Kidney epithelial cell (primary cell): ENCODE results near the gene RPS8. TPM values are rescaled to one million over a fixed set of nuclear protein-coding genes. Genes with fewer than 3 reads are reported as not detected.

Source experiments
- DNase-seq: peaks from one replicate; pipeline ENCODE4 v3.0.0-alpha.2; 2010; ENCODE audit warnings: low read depth
- H3K27me3 ChIP-seq: 2 replicates; pipeline ENCODE4 v1.6.0; 2011; ENCODE audit warnings: low read length; ENCODE audit not compliant: control insufficient read depth, insufficient read depth
- H3K36me3 ChIP-seq: 2 replicates; pipeline ENCODE4 v1.5.1; 2011; ENCODE audit warnings: low read length; ENCODE audit not compliant: control insufficient read depth, insufficient read depth
- H3K4me3 ChIP-seq: 2 replicates; pipeline ENCODE4 v1.5.1; 2011; ENCODE audit warnings: low read depth, mild to moderate bottlenecking, control low read depth, low read length
- total RNA-seq: library from RNA; depleted of rRNA; stranded (reverse); fragments of >200 nt; gene quantifications from 2 replicates; pipeline ENCODE4 v1.2.3, GENCODE V29; 2015
- TF ChIP-seq, protein P1 (sequence below): IDR thresholded peaks from 2 replicates; pipeline ENCODE4 v1.5.1; 2011; ENCODE audit warnings: mild to moderate bottlenecking, moderate library complexity, low read length, control low read depth, inconsistent platforms; ENCODE audit not compliant: insufficient read depth, poor library complexity, severe bottlenecking

Gene RPS8
- total RNA-seq, 1 donor from 2014 or later = 4,100 TPM

DNA sequence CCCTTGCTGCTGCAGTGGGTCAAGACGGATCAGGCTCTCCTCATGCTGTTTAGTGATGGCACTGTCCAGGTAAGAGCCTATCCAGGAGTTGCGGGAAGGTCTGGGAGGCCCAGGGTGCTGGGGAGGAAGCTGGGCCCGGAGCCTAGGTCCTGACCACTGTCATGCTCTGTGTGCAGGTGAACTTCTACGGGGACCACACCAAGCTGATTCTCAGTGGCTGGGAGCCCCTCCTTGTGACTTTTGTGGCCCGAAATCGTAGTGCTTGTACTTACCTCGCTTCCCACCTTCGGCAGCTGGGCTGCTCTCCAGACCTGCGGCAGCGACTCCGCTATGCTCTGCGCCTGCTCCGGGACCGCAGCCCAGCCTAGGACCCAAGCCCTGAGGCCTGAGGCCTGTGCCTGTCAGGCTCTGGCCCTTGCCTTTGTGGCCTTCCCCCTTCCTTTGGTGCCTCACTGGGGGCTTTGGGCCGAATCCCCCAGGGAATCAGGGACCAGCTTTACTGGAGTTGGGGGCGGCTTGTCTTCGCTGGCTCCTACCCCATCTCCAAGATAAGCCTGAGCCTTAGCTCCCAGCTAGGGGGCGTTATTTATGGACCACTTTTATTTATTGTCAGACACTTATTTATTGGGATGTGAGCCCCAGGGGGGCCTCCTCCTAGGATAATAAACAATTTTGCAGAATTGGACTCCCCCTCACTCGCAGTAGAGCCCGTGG lies 30.1 kb downstream of the RPS8 start:
- TF ChIP-seq, protein P1, sequence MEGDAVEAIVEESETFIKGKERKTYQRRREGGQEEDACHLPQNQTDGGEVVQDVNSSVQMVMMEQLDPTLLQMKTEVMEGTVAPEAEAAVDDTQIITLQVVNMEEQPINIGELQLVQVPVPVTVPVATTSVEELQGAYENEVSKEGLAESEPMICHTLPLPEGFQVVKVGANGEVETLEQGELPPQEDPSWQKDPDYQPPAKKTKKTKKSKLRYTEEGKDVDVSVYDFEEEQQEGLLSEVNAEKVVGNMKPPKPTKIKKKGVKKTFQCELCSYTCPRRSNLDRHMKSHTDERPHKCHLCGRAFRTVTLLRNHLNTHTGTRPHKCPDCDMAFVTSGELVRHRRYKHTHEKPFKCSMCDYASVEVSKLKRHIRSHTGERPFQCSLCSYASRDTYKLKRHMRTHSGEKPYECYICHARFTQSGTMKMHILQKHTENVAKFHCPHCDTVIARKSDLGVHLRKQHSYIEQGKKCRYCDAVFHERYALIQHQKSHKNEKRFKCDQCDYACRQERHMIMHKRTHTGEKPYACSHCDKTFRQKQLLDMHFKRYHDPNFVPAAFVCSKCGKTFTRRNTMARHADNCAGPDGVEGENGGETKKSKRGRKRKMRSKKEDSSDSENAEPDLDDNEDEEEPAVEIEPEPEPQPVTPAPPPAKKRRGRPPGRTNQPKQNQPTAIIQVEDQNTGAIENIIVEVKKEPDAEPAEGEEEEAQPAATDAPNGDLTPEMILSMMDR = peak; percentile 2
- no peak overlapping the region for H3K4me3 ChIP-seq

DNA sequence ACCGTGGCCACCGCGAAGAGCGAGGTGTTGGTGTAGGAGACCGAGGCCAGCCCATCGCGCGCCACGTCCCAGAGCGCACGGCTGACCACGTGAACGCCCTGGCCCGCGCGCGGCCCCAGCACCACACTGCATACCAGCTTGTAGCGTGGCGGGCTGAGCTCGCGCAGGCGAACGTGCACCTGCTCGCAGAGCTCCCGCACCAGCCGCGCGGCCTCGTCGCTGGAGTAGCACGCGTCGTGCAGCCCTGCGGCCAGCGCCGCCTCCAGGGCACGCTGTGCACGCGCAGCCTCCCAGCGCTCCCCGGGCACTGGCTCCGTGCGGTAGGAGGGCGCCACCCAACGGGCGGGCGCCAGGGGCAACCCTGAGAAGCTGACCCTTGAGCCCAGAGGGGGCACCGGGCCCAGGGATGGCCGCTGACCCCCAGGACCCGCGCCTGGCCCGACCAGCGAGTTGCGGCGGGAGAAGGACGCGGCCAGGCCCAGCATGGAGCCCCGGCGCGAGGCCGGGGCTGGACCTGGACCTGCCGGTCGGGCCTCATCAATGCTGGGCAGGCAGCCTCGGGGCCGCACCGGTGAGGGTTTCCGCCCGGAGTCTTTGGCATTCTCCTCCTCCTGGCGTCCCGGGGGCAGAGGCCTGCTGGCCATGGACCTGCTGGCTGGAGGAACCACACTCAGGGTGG lies 30.8 kb downstream of the RPS8 start:
- TF ChIP-seq, protein P1 = no peak
- DNase-seq = no peak
- H3K36me3 ChIP-seq = peaks cover 11% of the 10 kb centered on the region
- no peaks in the 10 kb centered on the region for H3K27me3 ChIP-seq
- H3K4me3 ChIP-seq = no peak overlapping the region

More for the DNA sequence above, 30.1 kb downstream of the RPS8 start:
- DNase-seq = no peak
- Histone ChIP-seq H3K27me3 (no peaks in the 10 kb centered on the region), H3K36me3 (peaks cover 11% of the 10 kb centered on the region)

DNA sequence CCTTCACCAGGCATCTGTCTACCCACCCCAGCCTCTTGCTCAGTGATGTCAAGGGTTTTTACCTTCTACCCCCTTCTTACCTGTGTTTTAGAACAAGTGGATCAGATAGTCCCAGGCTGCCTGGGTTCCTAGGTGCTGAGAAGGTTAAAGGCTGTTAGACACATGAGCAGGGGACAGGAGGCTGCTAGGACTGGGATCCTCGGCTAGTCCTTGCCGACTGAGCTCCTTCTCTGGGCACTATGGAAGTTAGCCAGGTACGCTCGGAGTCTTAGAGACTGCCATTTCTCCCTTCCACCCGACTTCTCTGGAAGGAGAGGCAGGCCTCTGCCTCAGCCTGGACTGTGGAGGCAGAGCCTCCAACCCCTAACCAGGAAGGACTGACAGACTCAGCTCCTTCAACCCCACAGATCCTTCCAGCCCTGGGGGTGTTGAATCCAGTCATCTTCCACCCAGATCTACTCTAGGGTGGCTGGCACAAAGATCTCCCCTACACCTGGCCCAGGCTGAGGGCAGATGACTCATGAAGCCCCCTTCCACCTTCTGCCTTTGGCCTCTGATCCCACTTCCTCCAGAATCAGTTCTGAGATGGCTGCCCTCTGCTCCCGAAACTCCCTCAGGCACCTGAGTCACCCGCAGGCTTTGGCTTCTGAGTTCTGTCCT lies 31.5 kb downstream of the RPS8 start, which contains the start of gene DYNLT4:
Gene DYNLT4, minus strand, starts transcription at position 648 of the 660 bp plus-strand sequence. CDS start 683 bp downstream, outside the sequence.
- Histone ChIP-seq H3K27me3 (no peaks in the 10 kb centered on the region), H3K36me3 (peaks cover 11% of the 10 kb centered on the region), H3K4me3 (no peak within 1 kb of the TSS)
- no peak for DNase-seq
- TF ChIP-seq, protein P1 = no peak

DNA sequence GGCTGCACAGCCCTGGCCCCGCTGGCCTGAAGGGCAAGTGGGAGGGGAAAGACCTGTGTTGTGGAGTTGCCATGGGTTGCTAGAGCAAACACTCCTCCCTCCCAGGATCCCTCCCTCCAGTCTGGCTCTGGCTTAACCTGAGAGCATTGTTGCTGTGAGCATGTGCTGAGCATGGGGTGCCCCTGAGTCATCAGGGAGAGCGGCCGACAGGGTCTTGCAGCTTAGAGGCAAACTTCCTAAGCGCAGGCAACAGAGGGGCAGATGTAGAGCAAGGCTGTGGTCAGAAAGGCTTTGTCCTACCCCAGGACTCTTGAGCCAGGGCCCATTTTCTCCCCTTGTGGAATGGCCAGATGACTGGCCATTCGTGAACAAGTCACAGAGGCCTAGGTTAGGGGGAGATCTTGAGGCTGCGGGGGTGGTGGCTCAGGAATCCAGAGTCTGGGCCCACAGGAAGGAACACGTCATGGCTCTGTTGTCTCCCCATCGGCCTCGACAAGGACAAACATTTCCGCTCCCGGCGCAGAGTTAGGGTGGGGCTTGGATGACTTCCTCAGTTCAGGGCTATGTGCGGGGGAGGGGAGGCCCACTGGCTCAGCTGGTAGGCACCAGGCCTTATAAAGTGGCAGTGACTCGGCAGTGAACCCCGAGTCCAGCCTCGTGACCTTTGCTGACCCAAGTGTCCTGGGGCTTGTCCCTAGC lies 32.2 kb downstream of the RPS8 start:
- DNase-seq = peak; percentile 97
- no peaks in the 10 kb centered on the region for H3K27me3 ChIP-seq
- no peak overlapping the region for H3K4me3 ChIP-seq
- H3K36me3 ChIP-seq = peaks cover 8% of the 10 kb centered on the region
- TF ChIP-seq, protein P1 = no peak

DNA sequence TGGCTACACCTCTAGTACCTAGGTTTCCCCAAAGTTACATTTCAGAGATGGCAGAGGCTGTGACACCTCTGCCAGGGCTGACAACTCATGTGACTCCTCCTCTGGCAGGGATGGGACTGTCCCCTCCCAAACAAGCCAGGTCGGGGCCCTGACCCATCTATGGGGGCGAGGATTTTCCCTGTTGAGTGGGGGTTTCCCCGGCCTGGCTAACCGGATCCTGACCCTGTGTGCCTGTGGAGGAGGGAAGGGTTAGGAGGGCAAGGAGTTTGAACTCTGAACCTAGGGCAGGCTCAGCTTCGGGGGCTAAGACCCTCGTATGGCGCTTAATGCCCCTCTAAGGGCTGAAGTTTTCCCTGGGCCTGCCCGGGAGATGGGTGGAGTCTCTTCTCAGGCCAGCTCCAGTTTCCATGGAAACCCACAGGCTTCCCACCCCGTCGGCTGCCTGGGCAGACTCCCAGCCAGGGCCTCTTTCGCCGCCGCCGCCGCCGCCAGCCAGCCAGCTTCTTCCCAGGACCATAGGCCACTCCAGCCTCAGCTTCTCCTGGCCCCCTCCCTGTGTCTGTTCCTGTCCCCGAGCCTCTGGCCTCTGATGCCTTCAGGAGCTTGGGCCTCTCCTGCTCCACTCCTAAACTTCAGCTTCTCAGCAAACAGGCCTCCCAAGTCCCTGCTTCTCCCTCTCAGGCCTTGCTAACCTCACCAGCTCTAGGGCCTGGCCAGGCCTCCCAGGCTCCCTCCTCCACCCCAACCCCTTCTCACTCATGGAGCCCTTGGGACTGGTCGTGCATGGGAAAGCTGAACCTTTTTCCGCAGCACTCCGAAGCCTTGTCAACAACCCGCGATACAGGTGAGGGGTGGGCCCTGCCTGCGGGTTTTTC lies 33.0 kb downstream of the RPS8 start, which contains the start of gene BTBD19:
Gene BTBD19, plus strand, starts transcription at position 461 of the 875 bp plus-strand sequence. Its CDS starts 298 bp downstream, at position 759.
- H3K36me3 ChIP-seq = peaks cover 5% of the 10 kb centered on the region
- TF ChIP-seq, protein P1 = no peak
- no peak for DNase-seq
- H3K27me3 ChIP-seq = no peaks in the 10 kb centered on the region
- peak within 1 kb of the TSS; percentile 36 for H3K4me3 ChIP-seq
